Suprapubic skin (tissue), 3 donors: ENCODE results near the gene SLC6A6.

Experiments
- CTCF ChIP-seq, 2 donors: fragments of 200-600 bp in 1 of 2; fragments of 450-650 bp in 1 of 2; sonication (generic) in 1 of 2; IDR thresholded peaks; one replicate each; pipeline ENCODE4 v1.5.1; 2016 to 2019; ENCODE audit warnings: antibody characterized with exemption in 2 of 2, mild to moderate bottlenecking in 1 of 2, moderate library complexity in 1 of 2
- EP300 ChIP-seq: sonication (generic); formaldehyde crosslinking; IDR thresholded peaks from one replicate; pipeline ENCODE4 v1.6.1; 2017; ENCODE audit warnings: antibody characterized with exemption
- POLR2A ChIP-seq, 2 donors: fragments of 450-650 bp; IDR thresholded peaks; one replicate each; pipeline ENCODE4 v1.6.1; 2017; ENCODE audit warnings: antibody characterized with exemption in 2 of 2, mild to moderate bottlenecking in 2 of 2, moderate library complexity in 2 of 2

- no peak for TF ChIP-seq CTCF (IDR thresholded peaks at IDR 0.05)
- TF ChIP-seq POLR2A (IDR thresholded peaks at IDR 0.05): no peak
- TF ChIP-seq EP300: no peak
Measured at GRCh38 chr3:14496351-14496750, 93.9 kb downstream of the SLC6A6 start.
